UCSD-AML1 (cell line): ENCODE data around the gene NDUFB8.
"Not testable (repeated sequence)": the region's sequence is repeated elsewhere in the genome, so short reads cannot be mapped to it uniquely, and the experiment has no call there.

ENCODE experiments used
- DNase-seq: peaks from one replicate; lab custom pipeline; 2025; ENCODE audit not compliant: unreplicated experiment; lab: John Stamatoyannopoulos, UW

Gene NDUFB8

GRCh38 chr10:100529475-100530298, at the start of gene NDUFB8:
Gene NDUFB8, minus strand, starts transcription at chr10:100529871. Its CDS starts 20 bp downstream, at chr10:100529851.
- peak; percentile 87 for DNase-seq

GRCh38 chr10:100576282-100576635, 46.6 kb upstream of the NDUFB8 start:
- DNase-seq: no peak

GRCh38 chr10:100575585-100576281, 46.1 kb upstream of the NDUFB8 start:
- no peak for DNase-seq

GRCh38 chr10:100575146-100575545, 45.5 kb upstream of the NDUFB8 start:
- not testable (repeated sequence) for DNase-seq

- DNase-seq: no peak
Measured at GRCh38 chr10:100571084-100571856, 41.6 kb upstream of the NDUFB8 start.

- DNase-seq: no peak
Measured at GRCh38 chr10:100570506-100570905, 40.8 kb upstream of the NDUFB8 start.

GRCh38 chr10:100569687-100570481, 40.2 kb upstream of the NDUFB8 start:
- DNase-seq: no peak

- no peak for DNase-seq
Measured at GRCh38 chr10:100568912-100569311, 39.2 kb upstream of the NDUFB8 start.

GRCh38 chr10:100567826-100568225, 38.2 kb upstream of the NDUFB8 start:
- no peak for DNase-seq

- DNase-seq: no peak
Measured at GRCh38 chr10:100567249-100567648, 37.6 kb upstream of the NDUFB8 start.

GRCh38 chr10:100566561-100566960, 36.9 kb upstream of the NDUFB8 start:
- DNase-seq: no peak

- no peak for DNase-seq
Measured at GRCh38 chr10:100565206-100565985, 35.7 kb upstream of the NDUFB8 start.

GRCh38 chr10:100562008-100562672, 32.5 kb upstream of the NDUFB8 start:
- no peak for DNase-seq

- DNase-seq: no peak
Measured at GRCh38 chr10:100561005-100561404, 31.3 kb upstream of the NDUFB8 start.

- DNase-seq: no peak
Measured at GRCh38 chr10:100560248-100560647, 30.6 kb upstream of the NDUFB8 start.

GRCh38 chr10:100554902-100555301, 25.2 kb upstream of the NDUFB8 start:
- no peak for DNase-seq

GRCh38 chr10:100553929-100554328, 24.3 kb upstream of the NDUFB8 start:
- DNase-seq: no peak

- DNase-seq: no peak
Measured at GRCh38 chr10:100551738-100552137, 22.1 kb upstream of the NDUFB8 start.

GRCh38 chr10:100551196-100551595, 21.5 kb upstream of the NDUFB8 start:
- no peak for DNase-seq

- no peak for DNase-seq
Measured at GRCh38 chr10:100544950-100545349, 15.3 kb upstream of the NDUFB8 start.
